OCI-LY7 (cell line): ENCODE measurements around the gene SLC4A1.

Experiments
- CTCF ChIP-seq: fragments of 200-600 bp; sonication (generic); conservative IDR thresholded peaks from 2 replicates; pipeline ENCODE4 v1.5.1; 2014; ENCODE audit warnings: mild to moderate bottlenecking, antibody characterized with exemption, low read length, moderate library complexity, mixed read lengths
- EZH2phosphoT487 ChIP-seq: fragments of 200-600 bp; sonication (generic); IDR thresholded peaks from 2 replicates; pipeline ENCODE4 v1.6.1; 2018; ENCODE audit warnings: low read depth, borderline replicate concordance, mild to moderate bottlenecking, mixed run types, antibody characterized with exemption, low read length, moderate library complexity, mixed read lengths

- TF ChIP-seq EZH2phosphoT487 = no peak
- no peak for TF ChIP-seq CTCF
Observed at GRCh38 chr17:44209786-44210341, 58.1 kb downstream of the SLC4A1 start.
